Measurements from ENCODE around the gene OSBPL6.
"Not testable (repeated sequence)": the region's sequence is repeated elsewhere in the genome, so short reads cannot be mapped to it uniquely, and the experiment has no call there.

Gene OSBPL6

GRCh38 chr2:178317811-178318210 lies 123.5 kb downstream of the OSBPL6 start:
- H3K4me1 Mint-ChIP-seq, result no peaks in the 10 kb centered on the region
- ATAC-seq (no peak), DNase-seq (no peak)
- peaks cover 25% of the 10 kb centered on the region for H3K27me3 Mint-ChIP-seq
- H3K27ac Mint-ChIP-seq, result no peak overlapping the region
- no peak overlapping the region for H3K4me3 Mint-ChIP-seq
- no peaks in the 10 kb centered on the region for H3K9me3 Mint-ChIP-seq

- Mint-ChIP-seq H3K27me3 (peaks cover 35% of the 10 kb centered on the region), H3K9me3 (no peaks in the 10 kb centered on the region), H3K4me1 (no peaks in the 10 kb centered on the region), H3K4me3 (no peak overlapping the region), H3K27ac (no peak overlapping the region)
- ATAC-seq (no peak), DNase-seq (no peak)
These were observed 125.8 kb downstream of the OSBPL6 start for GRCh38 chr2:178320011-178320585.

- H3K4me1 Mint-ChIP-seq, result no peaks in the 10 kb centered on the region
- no peak for ATAC-seq
- H3K27ac Mint-ChIP-seq, result no peak overlapping the region
- H3K9me3 Mint-ChIP-seq, result no peaks in the 10 kb centered on the region
- H3K27me3 Mint-ChIP-seq, result peaks cover 35% of the 10 kb centered on the region
- H3K4me3 Mint-ChIP-seq, result no peak overlapping the region
- no peak for DNase-seq
These were observed 127.8 kb downstream of the OSBPL6 start for GRCh38 chr2:178322068-178322467.

GRCh38 chr2:178323331-178323730 lies 129.0 kb downstream of the OSBPL6 start:
- not testable (repeated sequence) for H3K4me1 Mint-ChIP-seq, H3K9me3 Mint-ChIP-seq, ATAC-seq, H3K4me3 Mint-ChIP-seq, DNase-seq, H3K27ac Mint-ChIP-seq
- H3K27me3 Mint-ChIP-seq, result peaks cover 31% of the 10 kb centered on the region

- no peak overlapping the region for H3K4me3 Mint-ChIP-seq
These were observed 129.8 kb downstream of the OSBPL6 start for GRCh38 chr2:178324077-178324476.

GRCh38 chr2:178325268-178325667 lies 131.0 kb downstream of the OSBPL6 start:
- no peak for ATAC-seq
- H3K9me3 Mint-ChIP-seq, result no peaks in the 10 kb centered on the region
- no peak for DNase-seq
- no peak overlapping the region for H3K4me3 Mint-ChIP-seq
- no peak overlapping the region for H3K27ac Mint-ChIP-seq
- peaks cover 26% of the 10 kb centered on the region for H3K27me3 Mint-ChIP-seq
- no peaks in the 10 kb centered on the region for H3K4me1 Mint-ChIP-seq

More at GRCh38 chr2:178324077-178324476, 129.8 kb downstream of the OSBPL6 start:
- H3K9me3 Mint-ChIP-seq, result no peaks in the 10 kb centered on the region
- ATAC-seq (no peak), DNase-seq (no peak)
- H3K27me3 Mint-ChIP-seq, result peaks cover 26% of the 10 kb centered on the region
- H3K4me1 Mint-ChIP-seq, result no peaks in the 10 kb centered on the region
- no peak overlapping the region for H3K27ac Mint-ChIP-seq

- DNase-seq, result no peak
These were observed 133.2 kb downstream of the OSBPL6 start for GRCh38 chr2:178327516-178327915.

GRCh38 chr2:178328037-178328436 lies 133.7 kb downstream of the OSBPL6 start:
- Mint-ChIP-seq H3K4me3 (no peak overlapping the region), H3K9me3 (no peaks in the 10 kb centered on the region), H3K4me1 (no peaks in the 10 kb centered on the region)

More at GRCh38 chr2:178327516-178327915, 133.2 kb downstream of the OSBPL6 start:
- peaks cover 10% of the 10 kb centered on the region for H3K27me3 Mint-ChIP-seq
- no peaks in the 10 kb centered on the region for H3K9me3 Mint-ChIP-seq
- H3K4me1 Mint-ChIP-seq, result no peaks in the 10 kb centered on the region
- H3K4me3 Mint-ChIP-seq, result no peak overlapping the region
- H3K27ac Mint-ChIP-seq, result no peak overlapping the region
- no peak for ATAC-seq

GRCh38 chr2:178330175-178331017 lies 136.1 kb downstream of the OSBPL6 start:
- Mint-ChIP-seq H3K27me3 (no peaks in the 10 kb centered on the region), H3K4me1 (no peaks in the 10 kb centered on the region), H3K27ac (no peak overlapping the region), H3K4me3 (no peak overlapping the region), H3K9me3 (no peaks in the 10 kb centered on the region)
- no peak for DNase-seq
- ATAC-seq, result no peak

More at GRCh38 chr2:178328037-178328436, 133.7 kb downstream of the OSBPL6 start:
- ATAC-seq, result no peak
- H3K27ac Mint-ChIP-seq, result no peak overlapping the region
- peaks cover 10% of the 10 kb centered on the region for H3K27me3 Mint-ChIP-seq
- no peak for DNase-seq

- H3K27me3 Mint-ChIP-seq, result peaks cover 5% of the 10 kb centered on the region
- ATAC-seq, result no peak
- H3K9me3 Mint-ChIP-seq, result no peaks in the 10 kb centered on the region
- DNase-seq, result no peak
- H3K4me1 Mint-ChIP-seq, result no peaks in the 10 kb centered on the region
- no peak overlapping the region for H3K27ac Mint-ChIP-seq
- H3K4me3 Mint-ChIP-seq, result no peak overlapping the region
These were observed 137.4 kb downstream of the OSBPL6 start for GRCh38 chr2:178331474-178332432.

- no peak for ATAC-seq
- H3K9me3 Mint-ChIP-seq, result no peaks in the 10 kb centered on the region
- H3K27me3 Mint-ChIP-seq, result peaks cover 8% of the 10 kb centered on the region
- no peaks in the 10 kb centered on the region for H3K4me1 Mint-ChIP-seq
- H3K4me3 Mint-ChIP-seq, result no peak overlapping the region
- DNase-seq, result no peak
- H3K27ac Mint-ChIP-seq, result no peak overlapping the region
These were observed 139.5 kb downstream of the OSBPL6 start for GRCh38 chr2:178333851-178334250.

- Mint-ChIP-seq H3K9me3 (no peaks in the 10 kb centered on the region), H3K4me3 (no peak overlapping the region), H3K4me1 (no peaks in the 10 kb centered on the region), H3K27me3 (peaks cover 8% of the 10 kb centered on the region), H3K27ac (no peak overlapping the region)
- no peak for ATAC-seq
- DNase-seq, result no peak
These were observed 140.9 kb downstream of the OSBPL6 start for GRCh38 chr2:178335230-178335629.

- H3K9me3 Mint-ChIP-seq, result no peaks in the 10 kb centered on the region
- H3K27me3 Mint-ChIP-seq, result peaks cover 63% of the 10 kb centered on the region
These were observed 149.8 kb downstream of the OSBPL6 start for GRCh38 chr2:178344121-178344520.

GRCh38 chr2:178345951-178346350 lies 151.6 kb downstream of the OSBPL6 start:
- no peak for ATAC-seq
- Mint-ChIP-seq H3K9me3 (no peaks in the 10 kb centered on the region), H3K4me3 (no peak overlapping the region), H3K27ac (no peak overlapping the region), H3K4me1 (no peaks in the 10 kb centered on the region), H3K27me3 (peaks cover 80% of the 10 kb centered on the region)
- no peak for DNase-seq

More at GRCh38 chr2:178344121-178344520, 149.8 kb downstream of the OSBPL6 start:
- H3K4me1 Mint-ChIP-seq, result no peaks in the 10 kb centered on the region
- no peak overlapping the region for H3K4me3 Mint-ChIP-seq
- no peak for DNase-seq
- no peak overlapping the region for H3K27ac Mint-ChIP-seq
- ATAC-seq, result no peak

- Mint-ChIP-seq H3K4me1 (no peaks in the 10 kb centered on the region), H3K4me3 (no peak overlapping the region), H3K27ac (no peak overlapping the region), H3K9me3 (peaks cover 5 to 20% of the 10 kb centered on the region in 2 donors), H3K27me3 (peaks cover 69% of the 10 kb centered on the region)
- ATAC-seq, result no peak
- DNase-seq, result no peak
These were observed 155.7 kb downstream of the OSBPL6 start for GRCh38 chr2:178350051-178350450.
